NOMO-1 (cell line): Measurements from ENCODE around the gene FMNL3.

Experiments
- DNase-seq, 2 experiments: peaks; one replicate each; lab custom pipeline; 2025; ENCODE audit not compliant: unreplicated experiment in 2 of 2; lab: John Stamatoyannopoulos, UW

The FMNL3 gene

GRCh38 chr12:49635656-49636055, 71.5 kb downstream of the FMNL3 start:
- DNase-seq: no peak

- no peak for DNase-seq
Observed at GRCh38 chr12:49635036-49635435, 72.2 kb downstream of the FMNL3 start.

GRCh38 chr12:49633703-49634345, 73.4 kb downstream of the FMNL3 start:
- DNase-seq: no peak

GRCh38 chr12:49632986-49633702, 74.1 kb downstream of the FMNL3 start:
- DNase-seq: no peak

- DNase-seq: no peak
Observed at GRCh38 chr12:49632401-49632800, 74.8 kb downstream of the FMNL3 start.

- no peak for DNase-seq
Observed at GRCh38 chr12:49631336-49631907, 75.8 kb downstream of the FMNL3 start.

- DNase-seq: no peak
Observed at GRCh38 chr12:49627752-49628360, 79.3 kb downstream of the FMNL3 start.

GRCh38 chr12:49626836-49627235, 80.4 kb downstream of the FMNL3 start:
- DNase-seq: no peak

GRCh38 chr12:49626169-49626835, 80.9 kb downstream of the FMNL3 start:
- no peak for DNase-seq

GRCh38 chr12:49624921-49625577, 82.2 kb downstream of the FMNL3 start:
- no peak for DNase-seq

- peak; percentile 77 to 92 for DNase-seq
Observed at GRCh38 chr12:49623142-49623904, 83.9 kb downstream of the FMNL3 start, which contains the start of gene PRPF40B. PRPF40B (plus strand) TSS chr12:49623561; CDS start chr12:49623591, 30 bp downstream.

GRCh38 chr12:49622501-49623141, 84.6 kb downstream of the FMNL3 start:
- DNase-seq: peak; percentile 29 to 66

GRCh38 chr12:49621651-49622500, 85.3 kb downstream of the FMNL3 start:
- no peak for DNase-seq

GRCh38 chr12:49619286-49619685, 87.9 kb downstream of the FMNL3 start:
- no peak for DNase-seq

- DNase-seq: no peak
Observed at GRCh38 chr12:49618576-49618975, 88.6 kb downstream of the FMNL3 start.

GRCh38 chr12:49616533-49617219, 90.5 kb downstream of the FMNL3 start:
- no peak for DNase-seq

GRCh38 chr12:49615725-49616124, 91.5 kb downstream of the FMNL3 start:
- no peak for DNase-seq

- no peak for DNase-seq
Observed at GRCh38 chr12:49612210-49612609, 95.0 kb downstream of the FMNL3 start.
